NK-92 (cell line): Measurements from ENCODE around the gene RBM25.
"Not testable (repeated sequence)": the region's sequence is repeated elsewhere in the genome, so short reads cannot be mapped to it uniquely, and the experiment has no call there.

ENCODE experiments used
- DNase-seq: peaks from one replicate; lab custom pipeline; 2025; ENCODE audit not compliant: unreplicated experiment; lab: John Stamatoyannopoulos, UW

RBM25 gene

GRCh38 chr14:73168691-73169090 lies 110.4 kb downstream of the RBM25 start:
- DNase-seq = no peak

GRCh38 chr14:73169855-73170254 lies 111.5 kb downstream of the RBM25 start:
- not testable (repeated sequence) for DNase-seq

GRCh38 chr14:73170686-73171085 lies 112.4 kb downstream of the RBM25 start:
- no peak for DNase-seq

- DNase-seq = no peak
These were observed 114.2 kb downstream of the RBM25 start for GRCh38 chr14:73172500-73172899.

GRCh38 chr14:73173092-73173735 lies 114.9 kb downstream of the RBM25 start:
- no peak for DNase-seq
